ENCODE measurements around the gene SLC44A5.

GRCh38 chr1:75583282-75583681 lies 27.6 kb downstream of the SLC44A5 start:
- TF ChIP-seq CTCF (IDR thresholded peaks at IDR 0.05), result no peak
- no peak for TF ChIP-seq POLR2AphosphoS5 (IDR thresholded peaks at IDR 0.05)
- no peak for TF ChIP-seq POLR2A (IDR thresholded peaks at IDR 0.05)
- TF ChIP-seq EP300 (IDR thresholded peaks at IDR 0.05; ENCODE audit: low read depth), result no peak

Data from transverse colon (tissue), 4 donors.